ENCODE data around the gene NPTX1. TPM values are rescaled to one million over a fixed set of nuclear protein-coding genes. Genes with fewer than 3 reads are reported as not detected.

The NPTX1 gene
- total and polyA plus RNA-seq, 2 donors (not counting 1 experiment from before 2014, with no cell fraction given) = 0.07 to 0.57 TPM

- no peak overlapping the region for H2AFZ ChIP-seq (ENCODE audit: insufficient read depth, low read depth, low read length, poor library complexity, severe bottlenecking)
- no peaks in the 10 kb centered on the region for H3K9me3 Mint-ChIP-seq (ENCODE audit: insufficient read depth)
- peaks cover 0 to 3% of the 10 kb centered on the region in 2 experiments for H3K36me3 ChIP-seq (replicated peaks in 1 of 2; ENCODE audit: control extremely low read depth in 1 of 2, control insufficient read depth in 1 of 2, extremely low read depth in 1 of 2, insufficient read depth in 2 of 2, low read length in 1 of 2)
- intact Hi-C loops (cut with micrococcal nuclease) = no loop called here
- H3K27me3 Mint-ChIP-seq = no peaks in the 10 kb centered on the region
- DNase-seq = peak; percentile 29
- no peak for ATAC-seq (ENCODE audit: low read depth)
- no peaks in the 10 kb centered on the region for H3K9me3 ChIP-seq (ENCODE audit: control extremely low read depth in 1 of 3, control insufficient read depth in 2 of 3, insufficient read depth in 1 of 3, low read length in 2 of 3)
- ChIA-PET CTCF (interaction anchor here (0.8 to 6.7 kb wide), 6 partner anchors 15 to 567 kb away, joined by 3 to 75 read pairs (median 5); partner anchors contain the start of gene CHMP6), POLR2A (no interaction called here)
- H3K4me3 Mint-ChIP-seq = no peak overlapping the region
- H3K4me1 ChIP-seq (ENCODE audit: control insufficient read depth in 2 of 2, insufficient read depth in 2 of 2, low read length in 2 of 2) = peaks cover 37 to 39% of the 10 kb centered on the region in 2 donors
- peaks cover 3% of the 10 kb centered on the region for H3K79me2 ChIP-seq (ENCODE audit: control insufficient read depth, insufficient read depth, low read length)
- peaks cover 0 to 3% (median 0%) of the 10 kb centered on the region in 4 experiments for H3K27me3 ChIP-seq (replicated peaks in 1 of 4; ENCODE audit: control extremely low read depth in 1 of 4, control insufficient read depth in 3 of 4, insufficient read depth in 4 of 4, low read length in 3 of 4)
- H3K4me1 Mint-ChIP-seq = peaks cover 27% of the 10 kb centered on the region
- no peaks in the 10 kb centered on the region for H4K20me1 ChIP-seq (ENCODE audit: control insufficient read depth, insufficient read depth, low read length, poor library complexity, severe bottlenecking)
- TF ChIP-seq EZH2 (IDR thresholded peaks at IDR 0.05; ENCODE audit: borderline replicate concordance, insufficient read depth, low read depth, low read length, poor library complexity, severe bottlenecking) (no peak), CTCF (IDR thresholded peaks at IDR 0.05) (no peak)
- H3K27ac Mint-ChIP-seq = no peak overlapping the region
- H3K27ac ChIP-seq (ENCODE audit: low read length in 2 of 2) = no peak overlapping the region
- H3K4me3 ChIP-seq (ENCODE audit: control extremely low read depth in 1 of 5, extremely low read depth in 1 of 5, insufficient read depth in 1 of 5, low read depth in 2 of 5, low read length in 4 of 5) = no peak overlapping the region
- H3K4me2 ChIP-seq (replicated peaks; ENCODE audit: low read depth, low read length, poor library complexity, severe bottlenecking) = peak overlapping the region; percentile 68
- 46% methylated on average over 18 of the region's 27 CpGs for WGBS (ENCODE audit: insufficient coverage)
- H3K9ac ChIP-seq (ENCODE audit: low read length) = no peak overlapping the region
Measured at GRCh38 chr17:80424878-80425765, 51.3 kb downstream of the NPTX1 start.

- H3K4me1 Mint-ChIP-seq = peaks cover 27% of the 10 kb centered on the region
- peaks cover 0 to 3% (median 0%) of the 10 kb centered on the region in 4 experiments for H3K27me3 ChIP-seq (replicated peaks in 1 of 4; ENCODE audit: control extremely low read depth in 1 of 4, control insufficient read depth in 3 of 4, insufficient read depth in 4 of 4, low read length in 3 of 4)
- H3K4me3 ChIP-seq (ENCODE audit: control extremely low read depth in 1 of 5, extremely low read depth in 1 of 5, insufficient read depth in 1 of 5, low read depth in 2 of 5, low read length in 4 of 5) = no peak overlapping the region
- H4K20me1 ChIP-seq (ENCODE audit: control insufficient read depth, insufficient read depth, low read length, poor library complexity, severe bottlenecking) = no peaks in the 10 kb centered on the region
- peaks cover 3% of the 10 kb centered on the region for H3K79me2 ChIP-seq (ENCODE audit: control insufficient read depth, insufficient read depth, low read length)
- H3K4me3 Mint-ChIP-seq = no peak overlapping the region
- no peaks in the 10 kb centered on the region for H3K27me3 Mint-ChIP-seq
- intact Hi-C loops (cut with micrococcal nuclease) = no loop called here
- peak; percentile 55 for DNase-seq
- peaks cover 0 to 8% of the 10 kb centered on the region in 2 experiments for H3K36me3 ChIP-seq (replicated peaks in 1 of 2; ENCODE audit: control extremely low read depth in 1 of 2, control insufficient read depth in 1 of 2, extremely low read depth in 1 of 2, insufficient read depth in 2 of 2, low read length in 1 of 2)
- H3K27ac Mint-ChIP-seq = no peak overlapping the region
- peak overlapping the region; percentile 39 for H3K9ac ChIP-seq (ENCODE audit: low read length)
- H3K9me3 Mint-ChIP-seq (ENCODE audit: insufficient read depth) = no peaks in the 10 kb centered on the region
- peak overlapping the region; percentile 68 for H3K4me2 ChIP-seq (replicated peaks; ENCODE audit: low read depth, low read length, poor library complexity, severe bottlenecking)
- no peaks in the 10 kb centered on the region for H3K9me3 ChIP-seq (ENCODE audit: control extremely low read depth in 1 of 3, control insufficient read depth in 2 of 3, insufficient read depth in 1 of 3, low read length in 2 of 3)
- CTCF ChIA-PET = interaction anchor here (1.0 to 6.7 kb wide), 4 partner anchors 151 to 600 kb away, joined by 3 to 75 read pairs (median 6); no protein-coding TSS in a partner anchor
- TF ChIP-seq CTCF (IDR thresholded peaks at IDR 0.05) (no peak), EZH2 (IDR thresholded peaks at IDR 0.05; ENCODE audit: borderline replicate concordance, insufficient read depth, low read depth, low read length, poor library complexity, severe bottlenecking) (no peak)
- POLR2A ChIA-PET = interaction anchor here (0.9 kb wide), 1 partner anchor 44 kb away, joined by 3 read pairs; no protein-coding TSS in a partner anchor
- 10% methylated on average over 8 of the region's 8 CpGs for WGBS (ENCODE audit: insufficient coverage)
- peaks cover 37 to 39% of the 10 kb centered on the region in 2 donors for H3K4me1 ChIP-seq (ENCODE audit: control insufficient read depth in 2 of 2, insufficient read depth in 2 of 2, low read length in 2 of 2)
- no peak overlapping the region for H2AFZ ChIP-seq (ENCODE audit: insufficient read depth, low read depth, low read length, poor library complexity, severe bottlenecking)
- H3K27ac ChIP-seq (ENCODE audit: low read length in 2 of 2) = peak overlapping the region in 1 of 2 donors; percentile 22
- peak; percentile 15 for ATAC-seq (ENCODE audit: low read depth)
Measured at GRCh38 chr17:80424261-80424660, 52.1 kb downstream of the NPTX1 start.
